ENCODE results near the gene BOD1L1.
"Not testable (repeated sequence)": the region's sequence is repeated elsewhere in the genome, so short reads cannot be mapped to it uniquely, and the experiment has no call there.

BOD1L1 gene

GRCh38 chr4:13561673-13562072 is 65.9 kb downstream of the BOD1L1 start:
- Mint-ChIP-seq H3K36me3 (ENCODE audit: low read depth) (peaks cover 7% of the 10 kb centered on the region), H3K4me3 (no peak overlapping the region), H3K4me1 (ENCODE audit: low read depth) (peaks cover 6% of the 10 kb centered on the region), H3K9me3 (no peaks in the 10 kb centered on the region), H3K27ac (no peak overlapping the region), H3K27me3 (peaks cover 18% of the 10 kb centered on the region)
- intact Hi-C loops (cut with micrococcal nuclease) = no loop called here

- H3K9me3 Mint-ChIP-seq; intact Hi-C loops (cut with micrococcal nuclease); H3K4me1 Mint-ChIP-seq (ENCODE audit: low read depth); H3K36me3 Mint-ChIP-seq (ENCODE audit: low read depth); H3K27ac Mint-ChIP-seq; H3K4me3 Mint-ChIP-seq: not testable (repeated sequence)
- peaks cover 18% of the 10 kb centered on the region for H3K27me3 Mint-ChIP-seq
Measured at GRCh38 chr4:13560111-13560510, 67.4 kb downstream of the BOD1L1 start.

GRCh38 chr4:13559413-13559812 is 68.1 kb downstream of the BOD1L1 start:
- H3K27me3 Mint-ChIP-seq = peaks cover 18% of the 10 kb centered on the region
- H3K4me1 Mint-ChIP-seq (ENCODE audit: low read depth) = peaks cover 6% of the 10 kb centered on the region
- no peaks in the 10 kb centered on the region for H3K36me3 Mint-ChIP-seq (ENCODE audit: low read depth)
- H3K4me3 Mint-ChIP-seq = no peak overlapping the region
- intact Hi-C loops (cut with micrococcal nuclease) = no loop called here
- H3K27ac Mint-ChIP-seq = no peak overlapping the region
- H3K9me3 Mint-ChIP-seq = no peaks in the 10 kb centered on the region

GRCh38 chr4:13558881-13559280 is 68.6 kb downstream of the BOD1L1 start:
- H3K27ac Mint-ChIP-seq = no peak overlapping the region
- intact Hi-C loops (cut with micrococcal nuclease) = no loop called here
- H3K36me3 Mint-ChIP-seq (ENCODE audit: low read depth) = no peaks in the 10 kb centered on the region
- no peak overlapping the region for H3K4me3 Mint-ChIP-seq
- H3K27me3 Mint-ChIP-seq = peaks cover 21% of the 10 kb centered on the region
- no peaks in the 10 kb centered on the region for H3K9me3 Mint-ChIP-seq
- peaks cover 6% of the 10 kb centered on the region for H3K4me1 Mint-ChIP-seq (ENCODE audit: low read depth)

- Mint-ChIP-seq H3K4me3 (no peak overlapping the region), H3K9me3 (no peaks in the 10 kb centered on the region), H3K4me1 (ENCODE audit: low read depth) (peaks cover 6% of the 10 kb centered on the region), H3K27me3 (peaks cover 52% of the 10 kb centered on the region), H3K36me3 (ENCODE audit: low read depth) (no peaks in the 10 kb centered on the region), H3K27ac (no peak overlapping the region)
- intact Hi-C loops (cut with micrococcal nuclease) = no loop called here
Measured at GRCh38 chr4:13555325-13555724, 72.2 kb downstream of the BOD1L1 start.

- intact Hi-C loops (cut with micrococcal nuclease) = no loop called here
Measured at GRCh38 chr4:13553081-13553480, 74.4 kb downstream of the BOD1L1 start.

GRCh38 chr4:13548984-13549546 is 78.5 kb downstream of the BOD1L1 start:
- H3K36me3 Mint-ChIP-seq (ENCODE audit: low read depth) = peaks cover 7% of the 10 kb centered on the region
- no peak overlapping the region for H3K27ac Mint-ChIP-seq
- peaks cover 89% of the 10 kb centered on the region for H3K27me3 Mint-ChIP-seq
- intact Hi-C loops (cut with micrococcal nuclease) = loop anchor here (1.0 to 2.0 kb wide), 2 partner anchors 696 to 820 kb away; no protein-coding TSS in a partner anchor
- peaks cover 39% of the 10 kb centered on the region for H3K4me1 Mint-ChIP-seq (ENCODE audit: low read depth)
- H3K4me3 Mint-ChIP-seq = peak overlapping the region; percentile 60
- no peaks in the 10 kb centered on the region for H3K9me3 Mint-ChIP-seq

More at GRCh38 chr4:13553081-13553480, 74.4 kb downstream of the BOD1L1 start:
- Mint-ChIP-seq H3K27me3 (peaks cover 63% of the 10 kb centered on the region), H3K27ac (no peak overlapping the region), H3K36me3 (ENCODE audit: low read depth) (no peaks in the 10 kb centered on the region), H3K9me3 (no peaks in the 10 kb centered on the region), H3K4me1 (ENCODE audit: low read depth) (peaks cover 10% of the 10 kb centered on the region), H3K4me3 (no peak overlapping the region)

GRCh38 chr4:13548059-13548983 is 79.2 kb downstream of the BOD1L1 start:
- peaks cover 46% of the 10 kb centered on the region for H3K4me1 Mint-ChIP-seq (ENCODE audit: low read depth)
- intact Hi-C loops (cut with micrococcal nuclease) = loop anchor here (2.0 kb wide), 1 partner anchor 696 kb away; no protein-coding TSS in a partner anchor
- no peak overlapping the region for H3K4me3 Mint-ChIP-seq
- H3K36me3 Mint-ChIP-seq (ENCODE audit: low read depth) = peaks cover 7% of the 10 kb centered on the region
- no peaks in the 10 kb centered on the region for H3K9me3 Mint-ChIP-seq
- H3K27ac Mint-ChIP-seq = no peak overlapping the region
- peaks cover 90% of the 10 kb centered on the region for H3K27me3 Mint-ChIP-seq

- peaks cover 7% of the 10 kb centered on the region for H3K36me3 Mint-ChIP-seq (ENCODE audit: low read depth)
- H3K4me3 Mint-ChIP-seq = peak overlapping the region; percentile 74
- peaks cover 91% of the 10 kb centered on the region for H3K27me3 Mint-ChIP-seq
- intact Hi-C loops (cut with micrococcal nuclease) = loop anchor here (2.0 kb wide), 1 partner anchor 695 kb away; no protein-coding TSS in a partner anchor
- no peak overlapping the region for H3K27ac Mint-ChIP-seq
- no peaks in the 10 kb centered on the region for H3K9me3 Mint-ChIP-seq
- peaks cover 52% of the 10 kb centered on the region for H3K4me1 Mint-ChIP-seq (ENCODE audit: low read depth)
Measured at GRCh38 chr4:13547485-13548041, 80.0 kb downstream of the BOD1L1 start.

GRCh38 chr4:13546941-13547484 is 80.5 kb downstream of the BOD1L1 start:
- Mint-ChIP-seq H3K27me3 (peaks cover 92% of the 10 kb centered on the region), H3K9me3 (no peaks in the 10 kb centered on the region), H3K27ac (no peak overlapping the region), H3K4me3 (peak overlapping the region; percentile 74), H3K36me3 (ENCODE audit: low read depth) (peaks cover 7% of the 10 kb centered on the region), H3K4me1 (ENCODE audit: low read depth) (peaks cover 57% of the 10 kb centered on the region)
- intact Hi-C loops (cut with micrococcal nuclease) = no loop called here

GRCh38 chr4:13546142-13546940 is 81.2 kb downstream of the BOD1L1 start:
- intact Hi-C loops (cut with micrococcal nuclease) = no loop called here
- Mint-ChIP-seq H3K4me1 (ENCODE audit: low read depth) (peaks cover 63% of the 10 kb centered on the region), H3K4me3 (peak overlapping the region; percentile 74), H3K36me3 (ENCODE audit: low read depth) (peaks cover 7% of the 10 kb centered on the region), H3K9me3 (no peaks in the 10 kb centered on the region), H3K27ac (no peak overlapping the region), H3K27me3 (peaks cover 92% of the 10 kb centered on the region)

GRCh38 chr4:13545394-13545808 is 82.1 kb downstream of the BOD1L1 start:
- Mint-ChIP-seq H3K27me3 (peaks cover 93% of the 10 kb centered on the region), H3K9me3 (no peaks in the 10 kb centered on the region), H3K4me3 (peak overlapping the region; percentile 96), H3K27ac (no peak overlapping the region), H3K36me3 (ENCODE audit: low read depth) (peaks cover 7% of the 10 kb centered on the region), H3K4me1 (ENCODE audit: low read depth) (peaks cover 70% of the 10 kb centered on the region)
- intact Hi-C loops (cut with micrococcal nuclease) = loop anchor here (2.0 kb wide), 1 partner anchor 61 kb away; the partner anchor contains the start of gene RAB28
